Smooth muscle cell (in vitro differentiated cells): ENCODE measurements around the gene SEC14L6. TPM values are rescaled to one million over a fixed set of nuclear protein-coding genes. Genes with fewer than 3 reads are reported as not detected.

ENCODE experiments used
- DNase-seq: peaks from one replicate; lab custom pipeline; 2025; ENCODE audit not compliant: unreplicated experiment; lab: John Stamatoyannopoulos, UW
- H2AFZ ChIP-seq: fragments of 200-600 bp; sonication (generic); 2 replicates; pipeline ENCODE4 v1.6.0; 2016; ENCODE audit warnings: antibody characterized with exemption, low read depth, mild to moderate bottlenecking
- H3F3A ChIP-seq: fragments of 200-600 bp; sonication (generic); 2 replicates; pipeline ENCODE4 v1.6.0; 2017; ENCODE audit warnings: antibody characterized with exemption, low read depth
- H3K27ac ChIP-seq: fragments of 200-600 bp; sonication (generic); 2 replicates; pipeline ENCODE4 v1.5.1; 2016; ENCODE audit warnings: low read depth, mild to moderate bottlenecking
- H3K27me3 ChIP-seq: fragments of 200-600 bp; sonication (generic); 2 replicates; pipeline ENCODE4 v1.6.1; 2016; ENCODE audit warnings: low read depth, mild to moderate bottlenecking
- H3K36me3 ChIP-seq: fragments of 200-600 bp; sonication (generic); 2 replicates; pipeline ENCODE4 v1.5.1; 2016; ENCODE audit warnings: low read depth
- H3K4me1 ChIP-seq: fragments of 200-600 bp; sonication (generic); 2 replicates; pipeline ENCODE4 v1.5.1; 2016; ENCODE audit warnings: low read depth
- H3K4me2 ChIP-seq: fragments of 200-600 bp; sonication (generic); 2 replicates; pipeline ENCODE4 v1.6.0; 2016; ENCODE audit warnings: mild to moderate bottlenecking
- H3K4me3 ChIP-seq: fragments of 200-600 bp; sonication (generic); 2 replicates; pipeline ENCODE4 v1.5.1; 2016; ENCODE audit warnings: mild to moderate bottlenecking
- H3K79me2 ChIP-seq: fragments of 200-600 bp; sonication (generic); 2 replicates; pipeline ENCODE4 v1.6.0; 2016; ENCODE audit warnings: low read depth, mild to moderate bottlenecking
- H3K9ac ChIP-seq: fragments of 200-600 bp; sonication (generic); 2 replicates; pipeline ENCODE4 v1.6.0; 2016; ENCODE audit warnings: low read depth
- H3K9me3 ChIP-seq: fragments of 200-600 bp; sonication (generic); replicated peaks from 2 replicates; pipeline ENCODE4 v1.5.1; 2016; ENCODE audit warnings: low read depth
- H4K20me1 ChIP-seq: fragments of 200-600 bp; sonication (generic); 2 replicates; pipeline ENCODE4 v1.6.0; 2016; ENCODE audit warnings: low read depth
- WGBS: methylation state at CpG from one replicate; pipeline ENCODE4 v1.1.7; 2016; ENCODE audit warnings: low lambda C conversion rate; 5-methylcytosine and 5-hydroxymethylcytosine counted together
- polyA plus RNA-seq: library from polyadenylated mRNA; unstranded; fragments of >200 nt; fragmentation: Nextera tagmentation; extraction: Ambion mirVana; gene quantifications from 2 replicates; pipeline ENCODE4 v1.2.1, GENCODE V29; 2016
- total RNA-seq: library from RNA; depleted of rRNA; stranded (reverse); fragments of >200 nt; gene quantifications from 2 replicates; pipeline ENCODE4 v1.2.3, GENCODE V29; 2014
- TF ChIP-seq, protein P1 (sequence below): fragments of 200-600 bp; sonication (generic); IDR thresholded peaks from 2 replicates; pipeline ENCODE4 v1.5.1; 2017; ENCODE audit warnings: borderline replicate concordance, mild to moderate bottlenecking, antibody characterized with exemption; ENCODE audit not compliant: insufficient read depth, poor library complexity, severe bottlenecking

The SEC14L6 gene
- total and polyA plus RNA-seq, 2 experiments from 2014 or later = 0.09 TPM; not detected in 1

DNA sequence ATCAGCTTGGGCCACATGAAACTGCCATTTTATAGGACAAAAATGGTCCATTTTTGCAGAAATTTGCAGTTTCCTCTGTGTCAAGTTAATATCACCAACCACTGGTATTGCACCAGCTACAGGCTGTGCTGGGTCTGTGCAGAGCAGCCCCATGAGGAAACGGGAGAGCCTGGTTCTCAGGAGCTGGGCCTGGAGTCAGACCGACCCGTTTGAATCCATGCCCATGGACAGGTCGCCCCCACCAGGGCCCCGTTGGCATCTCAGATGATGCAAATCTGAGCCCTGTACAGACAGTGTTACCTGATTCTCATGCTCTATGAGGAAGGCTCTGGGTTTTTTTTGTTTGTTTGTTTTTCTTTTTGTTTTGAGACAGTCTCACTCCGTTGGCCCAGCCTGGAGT is 9.8 kb upstream of the SEC14L6 start:
- Histone ChIP-seq H4K20me1 (no peaks in the 10 kb centered on the region), H3K4me1 (no peaks in the 10 kb centered on the region), H3F3A (no peaks in the 10 kb centered on the region), H3K4me3 (no peak overlapping the region), H3K36me3 (no peaks in the 10 kb centered on the region), H3K27me3 (no peaks in the 10 kb centered on the region), H3K4me2 (no peak overlapping the region), H3K9ac (no peak overlapping the region), H3K79me2 (no peaks in the 10 kb centered on the region), H2AFZ (no peak overlapping the region), H3K9me3 (no peaks in the 10 kb centered on the region), H3K27ac (no peak overlapping the region)
- TF ChIP-seq, protein P1, sequence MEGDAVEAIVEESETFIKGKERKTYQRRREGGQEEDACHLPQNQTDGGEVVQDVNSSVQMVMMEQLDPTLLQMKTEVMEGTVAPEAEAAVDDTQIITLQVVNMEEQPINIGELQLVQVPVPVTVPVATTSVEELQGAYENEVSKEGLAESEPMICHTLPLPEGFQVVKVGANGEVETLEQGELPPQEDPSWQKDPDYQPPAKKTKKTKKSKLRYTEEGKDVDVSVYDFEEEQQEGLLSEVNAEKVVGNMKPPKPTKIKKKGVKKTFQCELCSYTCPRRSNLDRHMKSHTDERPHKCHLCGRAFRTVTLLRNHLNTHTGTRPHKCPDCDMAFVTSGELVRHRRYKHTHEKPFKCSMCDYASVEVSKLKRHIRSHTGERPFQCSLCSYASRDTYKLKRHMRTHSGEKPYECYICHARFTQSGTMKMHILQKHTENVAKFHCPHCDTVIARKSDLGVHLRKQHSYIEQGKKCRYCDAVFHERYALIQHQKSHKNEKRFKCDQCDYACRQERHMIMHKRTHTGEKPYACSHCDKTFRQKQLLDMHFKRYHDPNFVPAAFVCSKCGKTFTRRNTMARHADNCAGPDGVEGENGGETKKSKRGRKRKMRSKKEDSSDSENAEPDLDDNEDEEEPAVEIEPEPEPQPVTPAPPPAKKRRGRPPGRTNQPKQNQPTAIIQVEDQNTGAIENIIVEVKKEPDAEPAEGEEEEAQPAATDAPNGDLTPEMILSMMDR = no peak
- DNase-seq = no peak
- WGBS = 75% methylated on average over 6 of the region's 6 CpGs

DNA sequence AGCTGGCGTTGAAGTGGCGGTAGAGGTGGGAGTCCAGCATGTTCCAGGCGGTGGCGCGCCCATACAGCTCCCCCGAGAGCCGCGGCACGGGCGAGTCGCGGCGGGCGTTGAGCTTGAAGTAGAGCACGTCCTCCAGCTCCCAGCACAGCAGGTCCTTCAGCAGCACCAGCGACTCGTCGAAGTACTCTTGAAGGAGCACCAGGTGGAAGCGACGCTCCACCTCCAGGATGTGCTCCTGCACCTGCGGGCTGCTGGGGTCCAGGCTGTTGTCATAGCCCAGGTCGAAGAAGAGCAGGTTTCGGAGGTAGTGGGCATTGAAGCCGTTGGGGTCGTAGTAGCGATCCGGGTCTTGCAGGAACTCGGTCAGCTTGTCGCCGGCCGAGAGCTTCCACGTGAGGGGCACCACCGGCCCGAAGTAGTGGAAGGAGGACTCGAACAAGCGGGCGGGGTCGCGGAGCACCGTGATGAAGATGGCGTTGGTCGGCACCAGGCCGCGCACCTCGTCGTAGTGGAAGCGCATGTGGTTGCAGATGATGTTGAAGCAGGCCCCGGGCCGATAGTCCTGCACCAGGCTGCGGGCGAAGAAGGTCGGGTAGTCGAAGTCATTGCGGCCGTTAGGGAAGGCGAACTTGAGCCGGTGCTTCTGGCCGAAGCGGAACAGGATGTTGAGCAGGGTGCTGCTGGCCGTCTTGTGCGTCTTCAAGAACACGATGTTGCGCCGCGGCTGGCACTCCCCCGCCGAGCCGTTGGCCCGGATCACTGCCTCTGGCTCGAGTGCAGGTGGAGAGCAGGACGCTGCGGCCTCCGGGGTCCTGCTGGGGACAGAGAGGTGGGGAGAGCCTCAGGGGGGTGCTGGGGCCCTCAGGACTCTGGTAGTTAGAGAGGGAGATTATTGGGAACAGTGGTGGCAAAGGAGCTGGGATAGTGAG is 9.0 kb upstream of the SEC14L6 start:
- no peak for DNase-seq
- H3K4me1 ChIP-seq = no peaks in the 10 kb centered on the region
- no peak overlapping the region for H3K9ac ChIP-seq
- no peaks in the 10 kb centered on the region for H3K36me3 ChIP-seq
- TF ChIP-seq, protein P1 = no peak
- H3K4me3 ChIP-seq = no peak overlapping the region
- H3K27me3 ChIP-seq = no peaks in the 10 kb centered on the region
- no peak overlapping the region for H2AFZ ChIP-seq
- WGBS = 96% methylated on average over 70 of the region's 73 CpGs
- H4K20me1 ChIP-seq = no peaks in the 10 kb centered on the region
- H3F3A ChIP-seq = no peaks in the 10 kb centered on the region
- H3K27ac ChIP-seq = no peak overlapping the region
- no peaks in the 10 kb centered on the region for H3K79me2 ChIP-seq
- no peak overlapping the region for H3K4me2 ChIP-seq
- H3K9me3 ChIP-seq = no peaks in the 10 kb centered on the region

DNA sequence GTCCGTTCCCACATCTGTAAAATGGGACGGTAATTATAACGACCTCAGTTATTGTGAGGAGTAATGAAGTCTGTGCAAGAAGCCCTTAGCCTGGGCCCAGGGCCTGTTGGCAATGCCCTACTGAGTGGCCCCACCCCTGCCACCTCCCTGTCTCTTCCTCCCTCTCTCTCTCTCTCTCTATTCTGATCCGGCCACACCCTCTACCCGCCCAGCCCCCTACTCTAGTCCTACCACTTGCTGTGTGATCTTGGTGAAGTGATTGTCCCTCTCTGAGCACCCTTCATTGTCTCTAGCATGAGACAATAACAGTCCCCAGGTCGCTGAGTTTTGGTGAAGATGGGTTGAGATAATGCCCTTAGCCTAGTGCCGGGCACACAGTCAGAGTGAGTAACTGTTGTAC is 7.4 kb upstream of the SEC14L6 start:
- no peaks in the 10 kb centered on the region for H3K36me3 ChIP-seq
- no peaks in the 10 kb centered on the region for H3K27me3 ChIP-seq
- no peaks in the 10 kb centered on the region for H3K4me1 ChIP-seq
- no peaks in the 10 kb centered on the region for H4K20me1 ChIP-seq
- no peaks in the 10 kb centered on the region for H3F3A ChIP-seq
- no peak overlapping the region for H3K9ac ChIP-seq
- DNase-seq = no peak
- WGBS = 83% methylated on average over 7 of the region's 7 CpGs
- H3K4me3 ChIP-seq = no peak overlapping the region
- no peak overlapping the region for H3K4me2 ChIP-seq
- H3K79me2 ChIP-seq = no peaks in the 10 kb centered on the region
- H3K27ac ChIP-seq = no peak overlapping the region
- TF ChIP-seq, protein P1 = no peak
- H2AFZ ChIP-seq = no peak overlapping the region
- H3K9me3 ChIP-seq = no peaks in the 10 kb centered on the region
